HUES6 (cell line): ENCODE results near the gene LINC00632.
A peak's percentile ranks its signal among the peaks of the same experiment; 100 is the strongest.

Experiments
- H3K27ac ChIP-seq: 2 replicates; pipeline ENCODE4 v1.7.0; 2013; ENCODE audit warnings: low read depth, mild to moderate bottlenecking, low read length, inconsistent platforms
- H3K27me3 ChIP-seq: 2 replicates; pipeline ENCODE4 v1.6.1; 2013; ENCODE audit warnings: low read length; ENCODE audit not compliant: control insufficient read depth, insufficient read depth
- H3K36me3 ChIP-seq: 2 replicates; pipeline ENCODE4 v1.6.1; 2013; ENCODE audit warnings: low read length; ENCODE audit not compliant: control insufficient read depth, insufficient read depth
- H3K4me1 ChIP-seq: 2 replicates; pipeline ENCODE4 v1.6.1; 2013; ENCODE audit warnings: low read length; ENCODE audit not compliant: control insufficient read depth, insufficient read depth
- H3K4me3 ChIP-seq: 2 replicates; pipeline ENCODE4 v1.5.1; 2013; ENCODE audit warnings: low read depth, low read length
- H3K9ac ChIP-seq: one replicate; pipeline ENCODE4 v1.6.1; 2013; ENCODE audit warnings: mild to moderate bottlenecking, low read length
- H3K9me3 ChIP-seq: 2 replicates; pipeline ENCODE4 v1.6.1; 2013; ENCODE audit warnings: low read depth, low read length; ENCODE audit not compliant: control insufficient read depth, insufficient read depth

LINC00632 gene

GRCh38 chrX:140713174-140713539 is 3.6 kb downstream of the LINC00632 start:
- Histone ChIP-seq H3K27ac (peak overlapping the region; percentile 48; the same call in 1 of the 2 replicates), H3K9ac (peak overlapping the region; percentile 19), H3K4me3 (peak overlapping the region; percentile 45), H3K36me3 (peaks cover 3% of the 10 kb centered on the region; the same call in 1 of the 2 replicates), H3K27me3 (no peaks in the 10 kb centered on the region), H3K4me1 (peaks cover 24% of the 10 kb centered on the region), H3K9me3 (no peaks in the 10 kb centered on the region)

GRCh38 chrX:140715787-140716186 is 6.2 kb downstream of the LINC00632 start:
- peaks cover 6% of the 10 kb centered on the region; the same call in 1 of the 2 replicates for H3K9me3 ChIP-seq
- no peaks in the 10 kb centered on the region for H3K27me3 ChIP-seq
- H3K9ac ChIP-seq, result no peak overlapping the region
- H3K36me3 ChIP-seq, result peaks cover 3% of the 10 kb centered on the region; the same call in 1 of the 2 replicates
- H3K4me1 ChIP-seq, result peaks cover 17% of the 10 kb centered on the region
- no peak overlapping the region for H3K4me3 ChIP-seq
- no peak overlapping the region for H3K27ac ChIP-seq

- H3K27ac ChIP-seq, result no peak overlapping the region
Measured at GRCh38 chrX:140723121-140723715, 13.7 kb downstream of the LINC00632 start.

GRCh38 chrX:140724309-140724708 is 14.8 kb downstream of the LINC00632 start:
- peaks cover 35% of the 10 kb centered on the region for H3K9me3 ChIP-seq
- peaks cover 22% of the 10 kb centered on the region for H3K36me3 ChIP-seq
- no peak overlapping the region for H3K4me3 ChIP-seq
- no peaks in the 10 kb centered on the region for H3K4me1 ChIP-seq
- no peak overlapping the region for H3K9ac ChIP-seq
- H3K27me3 ChIP-seq, result no peaks in the 10 kb centered on the region
- no peak overlapping the region for H3K27ac ChIP-seq

More at GRCh38 chrX:140723121-140723715, 13.7 kb downstream of the LINC00632 start:
- H3K4me1 ChIP-seq, result no peaks in the 10 kb centered on the region
- H3K4me3 ChIP-seq, result no peak overlapping the region
- H3K9me3 ChIP-seq, result peaks cover 35% of the 10 kb centered on the region
- H3K27me3 ChIP-seq, result no peaks in the 10 kb centered on the region
- peaks cover 22% of the 10 kb centered on the region for H3K36me3 ChIP-seq
- H3K9ac ChIP-seq, result no peak overlapping the region

GRCh38 chrX:140724736-140725135 is 15.2 kb downstream of the LINC00632 start:
- Histone ChIP-seq H3K9ac (no peak overlapping the region), H3K36me3 (peaks cover 22% of the 10 kb centered on the region), H3K4me3 (no peak overlapping the region), H3K27me3 (no peaks in the 10 kb centered on the region), H3K4me1 (no peaks in the 10 kb centered on the region), H3K27ac (no peak overlapping the region), H3K9me3 (peaks cover 35% of the 10 kb centered on the region)

GRCh38 chrX:140725500-140725899 is 15.9 kb downstream of the LINC00632 start:
- Histone ChIP-seq H3K36me3 (peaks cover 22% of the 10 kb centered on the region), H3K4me1 (no peaks in the 10 kb centered on the region), H3K9me3 (peaks cover 32% of the 10 kb centered on the region), H3K9ac (no peak overlapping the region), H3K27ac (no peak overlapping the region), H3K27me3 (no peaks in the 10 kb centered on the region), H3K4me3 (no peak overlapping the region)

GRCh38 chrX:140733766-140734342 is 24.3 kb downstream of the LINC00632 start:
- no peaks in the 10 kb centered on the region for H3K9me3 ChIP-seq
- no peaks in the 10 kb centered on the region for H3K4me1 ChIP-seq
- H3K36me3 ChIP-seq, result no peaks in the 10 kb centered on the region
- H3K27me3 ChIP-seq, result no peaks in the 10 kb centered on the region
- H3K9ac ChIP-seq, result no peak overlapping the region
- no peak overlapping the region for H3K27ac ChIP-seq
- H3K4me3 ChIP-seq, result no peak overlapping the region

GRCh38 chrX:140744085-140744484 is 34.5 kb downstream of the LINC00632 start:
- no peaks in the 10 kb centered on the region for H3K27me3 ChIP-seq
- H3K36me3 ChIP-seq, result no peaks in the 10 kb centered on the region
- H3K9ac ChIP-seq, result no peak overlapping the region
- H3K27ac ChIP-seq, result no peak overlapping the region
- H3K4me3 ChIP-seq, result no peak overlapping the region
- H3K9me3 ChIP-seq, result no peaks in the 10 kb centered on the region
- H3K4me1 ChIP-seq, result no peaks in the 10 kb centered on the region; the same call in 1 of the 2 replicates

- no peaks in the 10 kb centered on the region for H3K36me3 ChIP-seq
- H3K27ac ChIP-seq, result no peak overlapping the region
- H3K4me3 ChIP-seq, result no peak overlapping the region
- no peaks in the 10 kb centered on the region for H3K9me3 ChIP-seq
- H3K4me1 ChIP-seq, result no peaks in the 10 kb centered on the region
- H3K9ac ChIP-seq, result no peak overlapping the region
- H3K27me3 ChIP-seq, result no peaks in the 10 kb centered on the region; the same call in 1 of the 2 replicates
Measured at GRCh38 chrX:140756941-140757340, 47.4 kb downstream of the LINC00632 start.

- H3K27me3 ChIP-seq, result peaks cover 12% of the 10 kb centered on the region; the same call in 1 of the 2 replicates
- H3K9ac ChIP-seq, result no peak overlapping the region
- H3K36me3 ChIP-seq, result no peaks in the 10 kb centered on the region
- no peak overlapping the region for H3K27ac ChIP-seq
- no peaks in the 10 kb centered on the region for H3K9me3 ChIP-seq
- no peak overlapping the region for H3K4me3 ChIP-seq
- H3K4me1 ChIP-seq, result peaks cover 10% of the 10 kb centered on the region
Measured at GRCh38 chrX:140762061-140762460, 52.5 kb downstream of the LINC00632 start.

- Histone ChIP-seq H3K9ac (peak overlapping the region; percentile 80), H3K4me3 (peak overlapping the region; percentile 70), H3K36me3 (no peaks in the 10 kb centered on the region), H3K27me3 (peaks cover 12% of the 10 kb centered on the region; the same call in 1 of the 2 replicates), H3K27ac (no peak overlapping the region), H3K4me1 (peaks cover 16% of the 10 kb centered on the region), H3K9me3 (no peaks in the 10 kb centered on the region)
Measured at GRCh38 chrX:140764401-140764919, 54.9 kb downstream of the LINC00632 start.
